GM19351 (cell line): Measurements from ENCODE around the gene TEX14.
A peak's percentile ranks its signal among the peaks of the same experiment; 100 is the strongest.

Experiments
- ATAC-seq: cut with Tn5 transposase; IDR thresholded peaks from one replicate; pipeline ENCODE4 v1.9.1; 2021; ENCODE audit warnings: mild to moderate bottlenecking, moderate library complexity; ENCODE audit not compliant: unreplicated experiment

TEX14 gene

GRCh38 chr17:58528443-58528842, 163.4 kb downstream of the TEX14 start:
- no peak for ATAC-seq

- no peak for ATAC-seq
These were observed 163.9 kb downstream of the TEX14 start for GRCh38 chr17:58527949-58528348.

- ATAC-seq: no peak
These were observed 164.5 kb downstream of the TEX14 start for GRCh38 chr17:58527306-58527705.

GRCh38 chr17:58525239-58525638, 166.6 kb downstream of the TEX14 start:
- no peak for ATAC-seq

GRCh38 chr17:58521680-58522079, 170.2 kb downstream of the TEX14 start:
- no peak for ATAC-seq

- ATAC-seq: no peak
These were observed 170.9 kb downstream of the TEX14 start for GRCh38 chr17:58520843-58521430.

GRCh38 chr17:58517928-58518609, 173.8 kb downstream of the TEX14 start:
- ATAC-seq: peak; percentile 75

- no peak for ATAC-seq
These were observed 174.4 kb downstream of the TEX14 start for GRCh38 chr17:58517378-58517927.

GRCh38 chr17:58516644-58517377, 175.0 kb downstream of the TEX14 start:
- ATAC-seq: no peak

- ATAC-seq: no peak
These were observed 176.6 kb downstream of the TEX14 start for GRCh38 chr17:58515286-58515685.

GRCh38 chr17:58514770-58515157, 177.1 kb downstream of the TEX14 start:
- ATAC-seq: no peak

- ATAC-seq: no peak
These were observed 177.7 kb downstream of the TEX14 start, which contains the start of gene MTMR4 for GRCh38 chr17:58513965-58514769. Gene MTMR4 (minus strand): TSS chr17:58514638. CDS start chr17:58514407, 231 bp downstream.

- ATAC-seq: no peak
These were observed 178.4 kb downstream of the TEX14 start for GRCh38 chr17:58513267-58513964.

- no peak for ATAC-seq
These were observed 181.8 kb downstream of the TEX14 start for GRCh38 chr17:58510075-58510474.

- no peak for ATAC-seq
These were observed 183.3 kb downstream of the TEX14 start for GRCh38 chr17:58508341-58509067.

GRCh38 chr17:58507123-58507634, 184.7 kb downstream of the TEX14 start:
- no peak for ATAC-seq
